Neural progenitor cell (in vitro differentiated cells): ENCODE measurements around the gene PGM5. TPM values are rescaled to one million over a fixed set of nuclear protein-coding genes. Genes with fewer than 3 reads are reported as not detected.

Experiments
- DNase-seq: peaks from one replicate; pipeline ENCODE4 v3.0.0-alpha.2; 2016; ENCODE audit warnings: low spot score
- H2AFZ ChIP-seq: fragments of 200-600 bp; sonication (generic); replicated peaks from 2 replicates; pipeline ENCODE4 v1.6.1; 2016; ENCODE audit warnings: antibody characterized with exemption
- H3F3A ChIP-seq: fragments of 200-600 bp; sonication (generic); 2 replicates; pipeline ENCODE4 v1.6.1; 2016; ENCODE audit warnings: antibody characterized with exemption, low read depth
- H3K27ac ChIP-seq: fragments of 200-600 bp; sonication (generic); 2 replicates; pipeline ENCODE4 v1.5.1; 2016; ENCODE audit warnings: mild to moderate bottlenecking
- H3K27me3 ChIP-seq: fragments of 200-600 bp; sonication (generic); 2 replicates; pipeline ENCODE4 v1.6.1; 2016; ENCODE audit warnings: mild to moderate bottlenecking, moderate library complexity
- H3K36me3 ChIP-seq: fragments of 200-600 bp; sonication (generic); 2 replicates; pipeline ENCODE4 v1.5.1; 2016
- H3K4me1 ChIP-seq: fragments of 200-600 bp; sonication (generic); 2 replicates; pipeline ENCODE4 v1.6.1; 2016; ENCODE audit warnings: mixed run types
- H3K4me2 ChIP-seq: fragments of 200-600 bp; sonication (generic); 2 replicates; pipeline ENCODE4 v1.6.1; 2016
- H3K4me3 ChIP-seq: fragments of 200-600 bp; sonication (generic); 2 replicates; pipeline ENCODE4 v1.5.1; 2016
- H3K79me2 ChIP-seq: fragments of 200-600 bp; sonication (generic); 2 replicates; pipeline ENCODE4 v1.6.1; 2016; ENCODE audit warnings: low read depth
- H3K9ac ChIP-seq: fragments of 200-600 bp; sonication (generic); 2 replicates; pipeline ENCODE4 v1.6.1; 2016
- H3K9me3 ChIP-seq: fragments of 200-600 bp; sonication (generic); 2 replicates; pipeline ENCODE4 v1.5.1; 2016; ENCODE audit warnings: low read depth
- H4K20me1 ChIP-seq: fragments of 200-600 bp; sonication (generic); 2 replicates; pipeline ENCODE4 v1.6.1; 2016; ENCODE audit warnings: low read depth
- H3K27ac Mint-ChIP-seq: 3 replicates; pipeline ENCODE4 v1.8.0; 2021; ENCODE audit warnings: mixed read lengths
- H3K27me3 Mint-ChIP-seq: 2 replicates; pipeline ENCODE4 v1.8.0; 2022; ENCODE audit warnings: low read depth, mild to moderate bottlenecking, inconsistent platforms, moderate library complexity, mixed read lengths; ENCODE audit not compliant: insufficient read depth
- H3K36me3 Mint-ChIP-seq: 3 replicates; pipeline ENCODE4 v1.8.0; 2021; ENCODE audit warnings: mixed read lengths
- H3K4me1 Mint-ChIP-seq: 3 replicates; pipeline ENCODE4 v1.8.0; 2021; ENCODE audit warnings: mixed read lengths
- H3K4me3 Mint-ChIP-seq: 3 replicates; pipeline ENCODE4 v1.8.0; 2021; ENCODE audit warnings: mild to moderate bottlenecking, moderate library complexity, mixed read lengths
- H3K9me3 Mint-ChIP-seq: 3 replicates; pipeline ENCODE4 v1.8.0; 2020; ENCODE audit warnings: mixed read lengths
- CTCF ChIP-seq: fragments of 200-600 bp; sonication (generic); IDR thresholded peaks from 2 replicates; pipeline ENCODE4 v1.5.1; 2017; ENCODE audit warnings: antibody characterized with exemption, mild to moderate bottlenecking
- EZH2 ChIP-seq: fragments of 200-600 bp; sonication (generic); IDR thresholded peaks from 2 replicates; pipeline ENCODE4 v1.6.1; 2017; ENCODE audit warnings: antibody characterized with exemption, mild to moderate bottlenecking, moderate library complexity
- EZH2phosphoT487 ChIP-seq: fragments of 200-600 bp; sonication (generic); IDR thresholded peaks from 2 replicates; pipeline ENCODE4 v1.6.1; 2017; ENCODE audit warnings: antibody characterized with exemption
- total RNA-seq: library from RNA; depleted of rRNA; stranded (reverse); fragments of >200 nt; gene quantifications from 2 replicates; pipeline ENCODE4 v1.2.3, GENCODE V29; 2015; ENCODE audit warnings: low replicate concordance

PGM5 gene
- total RNA-seq, 1 donor from 2014 or later, result 2.0 TPM

- H3K27ac ChIP-seq, result no peak overlapping the region
- H3K27me3 Mint-ChIP-seq, result peaks cover 4% of the 10 kb centered on the region
- H3K9ac ChIP-seq, result no peak overlapping the region
- no peak overlapping the region for H3K27ac Mint-ChIP-seq
- peaks cover 2% of the 10 kb centered on the region for H3F3A ChIP-seq
- H3K36me3 ChIP-seq, result no peaks in the 10 kb centered on the region
- H3K4me2 ChIP-seq, result no peak overlapping the region
- no peak overlapping the region for H2AFZ ChIP-seq
- no peak overlapping the region for H3K4me3 Mint-ChIP-seq
- no peaks in the 10 kb centered on the region for H3K79me2 ChIP-seq
- DNase-seq, result no peak
- H3K4me3 ChIP-seq, result no peak overlapping the region
- peaks cover 11% of the 10 kb centered on the region for H3K9me3 Mint-ChIP-seq
- no peaks in the 10 kb centered on the region for H3K36me3 Mint-ChIP-seq
- TF ChIP-seq EZH2phosphoT487 (no peak), CTCF (no peak), EZH2 (no peak)
- H3K4me1 ChIP-seq, result no peaks in the 10 kb centered on the region
- H3K27me3 ChIP-seq, result peaks cover 97% of the 10 kb centered on the region
- no peaks in the 10 kb centered on the region for H4K20me1 ChIP-seq
- H3K4me1 Mint-ChIP-seq, result peaks cover 3% of the 10 kb centered on the region
- no peaks in the 10 kb centered on the region for H3K9me3 ChIP-seq
These were observed 159.1 kb downstream of the PGM5 start for GRCh38 chr9:68515326-68516017.

GRCh38 chr9:68522131-68522530 is 165.7 kb downstream of the PGM5 start:
- Mint-ChIP-seq H3K27me3 (peaks cover 2% of the 10 kb centered on the region), H3K9me3 (peaks cover 11% of the 10 kb centered on the region)
- TF ChIP-seq CTCF (no peak), EZH2 (no peak)

GRCh38 chr9:68522954-68523353 is 166.5 kb downstream of the PGM5 start:
- Mint-ChIP-seq H3K27me3 (peaks cover 2% of the 10 kb centered on the region), H3K9me3 (peaks cover 8% of the 10 kb centered on the region), H3K27ac (no peak overlapping the region), H3K36me3 (no peaks in the 10 kb centered on the region), H3K4me1 (no peaks in the 10 kb centered on the region), H3K4me3 (no peak overlapping the region)
- H3K9me3 ChIP-seq, result no peaks in the 10 kb centered on the region
- H3K27ac ChIP-seq, result no peak overlapping the region
- peaks cover 100% of the 10 kb centered on the region for H3K27me3 ChIP-seq
- no peak overlapping the region for H3K4me2 ChIP-seq
- no peaks in the 10 kb centered on the region for H4K20me1 ChIP-seq
- H3K4me1 ChIP-seq, result no peaks in the 10 kb centered on the region
- H3K9ac ChIP-seq, result no peak overlapping the region
- no peaks in the 10 kb centered on the region for H3K36me3 ChIP-seq
- H3K79me2 ChIP-seq, result no peaks in the 10 kb centered on the region
- H2AFZ ChIP-seq, result no peak overlapping the region
- no peak overlapping the region for H3K4me3 ChIP-seq
- no peak for DNase-seq
- no peaks in the 10 kb centered on the region for H3F3A ChIP-seq
- no peak for TF ChIP-seq CTCF
- no peak for TF ChIP-seq EZH2
- TF ChIP-seq EZH2phosphoT487, result no peak

More at GRCh38 chr9:68522131-68522530, 165.7 kb downstream of the PGM5 start:
- Histone ChIP-seq H3K4me3 (no peak overlapping the region), H3K9ac (no peak overlapping the region), H2AFZ (no peak overlapping the region), H3K4me2 (no peak overlapping the region), H3F3A (no peaks in the 10 kb centered on the region), H3K9me3 (no peaks in the 10 kb centered on the region), H3K27ac (no peak overlapping the region), H3K4me1 (no peaks in the 10 kb centered on the region), H4K20me1 (no peaks in the 10 kb centered on the region), H3K79me2 (no peaks in the 10 kb centered on the region), H3K27me3 (peaks cover 99% of the 10 kb centered on the region), H3K36me3 (no peaks in the 10 kb centered on the region)
- Mint-ChIP-seq H3K4me3 (no peak overlapping the region), H3K4me1 (no peaks in the 10 kb centered on the region), H3K36me3 (no peaks in the 10 kb centered on the region), H3K27ac (no peak overlapping the region)
- DNase-seq, result no peak
